NOMO-1 treated with DMSO at 0.1 percent for 48 hours (cell line): ENCODE data around the gene TMEM30B.

Experiments
- DNase-seq: peaks from one replicate; lab custom pipeline; 2025; ENCODE audit not compliant: unreplicated experiment; lab: John Stamatoyannopoulos, UW

Gene TMEM30B

DNA sequence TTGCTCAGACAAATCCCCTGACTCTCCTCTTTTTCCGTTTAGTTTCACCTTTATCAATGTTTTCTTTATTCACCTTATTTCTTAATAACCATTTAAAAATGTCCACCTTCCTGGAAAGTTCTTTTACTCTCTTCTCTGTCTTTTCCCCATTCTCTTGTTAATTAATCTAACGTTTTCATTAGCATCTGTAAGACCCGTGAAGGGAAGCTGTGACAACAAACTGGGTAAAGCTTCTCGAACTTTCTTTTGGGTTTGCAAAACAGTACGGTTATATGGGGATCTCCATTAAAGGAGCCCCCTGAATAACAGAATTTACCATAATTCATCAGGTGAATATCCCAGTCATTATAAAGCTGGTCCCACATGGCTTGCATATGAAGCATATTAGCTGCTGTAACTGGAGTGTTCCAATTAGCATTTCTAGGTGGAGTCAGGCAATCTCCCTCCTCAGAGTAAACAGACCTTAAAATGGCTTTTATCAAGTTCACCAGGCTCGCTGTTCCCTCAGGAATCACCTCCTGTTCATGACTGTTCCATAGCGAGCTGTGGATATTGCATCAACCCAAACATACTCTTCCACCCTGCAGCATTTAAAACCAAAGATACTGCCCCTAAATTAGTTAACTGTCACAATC lies 42.4 kb downstream of the TMEM30B start:
- DNase-seq, result no peak

DNA sequence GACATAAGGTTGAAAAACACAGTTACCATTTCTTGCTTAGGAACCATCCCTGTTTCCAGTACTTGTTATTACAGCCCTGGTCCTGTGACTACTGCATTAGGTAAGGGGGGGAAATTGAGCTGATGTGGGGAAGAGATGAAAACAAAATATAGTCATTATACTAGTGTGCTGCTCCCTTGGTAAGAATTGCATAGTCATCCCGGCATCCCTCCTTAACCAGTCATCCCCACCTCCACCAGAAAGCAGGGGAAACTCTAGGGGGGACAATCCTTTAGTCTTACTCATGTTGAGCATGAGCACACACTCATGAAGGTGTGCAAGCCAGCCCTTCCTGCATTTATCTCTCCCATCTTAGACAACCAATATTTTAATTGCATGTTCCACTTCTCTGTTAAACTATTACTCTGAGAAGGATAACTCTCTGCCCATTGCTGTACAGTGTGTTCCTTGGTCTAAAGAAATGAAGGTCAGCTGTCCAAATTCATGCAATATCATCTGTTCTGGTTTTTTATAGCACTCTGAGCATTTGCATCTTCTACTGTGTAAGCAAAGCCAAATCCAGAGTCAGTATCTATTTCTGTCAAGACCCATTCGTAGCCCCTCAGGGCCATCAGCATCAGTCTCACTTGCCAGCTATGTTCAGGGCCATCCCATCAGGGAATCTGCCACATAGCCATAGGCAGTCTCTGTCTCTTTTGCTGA lies 46.8 kb downstream of the TMEM30B start:
- no peak for DNase-seq

DNA sequence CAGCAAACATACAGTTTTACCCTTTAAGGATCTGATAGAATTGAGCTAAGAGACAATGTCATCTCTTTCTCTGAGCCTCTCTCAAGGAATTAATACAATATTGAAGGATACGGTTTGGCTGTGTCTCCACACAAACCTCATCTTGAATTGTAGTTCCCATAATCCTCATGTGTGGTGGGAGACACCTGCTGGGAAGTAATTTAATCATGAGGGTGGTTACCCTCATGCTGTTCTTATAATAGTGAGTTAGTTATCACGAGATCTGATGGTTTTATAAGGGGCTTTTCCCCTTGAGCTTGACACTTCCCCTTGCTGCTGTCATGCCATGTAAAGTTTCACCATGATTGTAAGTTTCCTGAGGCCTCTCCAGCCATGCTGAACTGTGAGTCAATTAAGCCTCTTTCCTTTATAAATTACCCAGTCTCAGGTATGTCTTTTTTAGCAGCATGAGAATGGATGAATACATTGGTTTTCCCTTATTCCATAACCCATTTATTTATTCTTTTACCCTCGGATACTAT lies 47.6 kb downstream of the TMEM30B start:
- no peak for DNase-seq

DNA sequence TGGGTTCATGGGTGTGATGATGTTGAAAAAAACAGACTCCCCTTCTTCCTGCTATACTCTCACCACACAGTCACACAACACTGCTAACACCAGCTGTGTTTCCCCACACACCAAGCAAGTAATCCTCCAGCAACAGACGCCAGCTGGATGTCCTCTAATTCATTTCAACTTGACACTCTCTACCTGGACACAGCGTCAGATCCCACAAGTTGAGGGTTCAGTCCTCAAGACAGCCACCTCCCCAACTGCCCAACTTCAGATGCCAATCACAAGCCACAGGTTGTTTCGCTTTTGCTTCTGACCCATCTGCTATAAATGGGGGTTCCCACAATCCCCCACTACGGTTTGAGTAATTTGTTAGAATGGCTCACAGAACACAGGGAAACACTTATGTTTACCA lies 49.3 kb downstream of the TMEM30B start:
- DNase-seq, result no peak

DNA sequence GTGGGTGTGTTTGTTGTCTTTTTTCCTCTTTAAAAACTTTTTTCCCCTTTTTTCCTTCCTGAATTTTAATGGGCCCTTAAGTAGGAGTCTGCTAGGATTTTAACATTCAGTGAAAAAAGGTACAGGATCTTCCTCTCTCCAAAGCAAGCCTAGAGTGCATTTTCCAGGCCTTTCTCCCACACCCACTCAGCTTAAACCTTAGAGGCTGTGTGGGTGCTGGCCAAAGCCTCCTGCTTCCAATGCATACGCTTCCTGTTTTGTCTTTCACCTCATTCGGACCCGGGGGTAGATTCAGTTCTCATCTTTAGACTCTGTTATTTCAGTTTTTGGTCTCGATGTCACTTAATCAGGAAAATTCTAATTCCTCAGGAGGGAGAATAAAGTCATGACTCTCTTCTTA lies 51.2 kb downstream of the TMEM30B start:
- no peak for DNase-seq

DNA sequence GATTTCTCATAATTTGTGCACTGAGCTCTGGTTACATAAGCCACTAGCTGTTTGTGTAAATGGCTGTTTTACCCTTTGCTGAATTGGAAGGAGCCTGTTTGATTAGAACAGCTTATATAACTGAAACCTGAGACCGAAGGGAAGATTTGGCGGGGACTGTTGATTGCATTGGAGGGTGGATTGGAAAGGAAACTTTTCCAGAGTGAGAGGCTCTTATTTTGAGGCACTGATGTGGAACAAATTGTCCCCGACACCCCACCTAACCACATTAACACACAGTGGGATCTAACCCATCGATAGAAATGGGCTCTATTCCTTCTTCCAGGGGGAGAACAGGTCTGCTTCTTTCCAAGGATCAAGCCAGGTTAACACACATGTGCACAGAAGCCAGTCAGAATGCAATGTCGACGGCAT lies 51.7 kb downstream of the TMEM30B start:
- no peak for DNase-seq

DNA sequence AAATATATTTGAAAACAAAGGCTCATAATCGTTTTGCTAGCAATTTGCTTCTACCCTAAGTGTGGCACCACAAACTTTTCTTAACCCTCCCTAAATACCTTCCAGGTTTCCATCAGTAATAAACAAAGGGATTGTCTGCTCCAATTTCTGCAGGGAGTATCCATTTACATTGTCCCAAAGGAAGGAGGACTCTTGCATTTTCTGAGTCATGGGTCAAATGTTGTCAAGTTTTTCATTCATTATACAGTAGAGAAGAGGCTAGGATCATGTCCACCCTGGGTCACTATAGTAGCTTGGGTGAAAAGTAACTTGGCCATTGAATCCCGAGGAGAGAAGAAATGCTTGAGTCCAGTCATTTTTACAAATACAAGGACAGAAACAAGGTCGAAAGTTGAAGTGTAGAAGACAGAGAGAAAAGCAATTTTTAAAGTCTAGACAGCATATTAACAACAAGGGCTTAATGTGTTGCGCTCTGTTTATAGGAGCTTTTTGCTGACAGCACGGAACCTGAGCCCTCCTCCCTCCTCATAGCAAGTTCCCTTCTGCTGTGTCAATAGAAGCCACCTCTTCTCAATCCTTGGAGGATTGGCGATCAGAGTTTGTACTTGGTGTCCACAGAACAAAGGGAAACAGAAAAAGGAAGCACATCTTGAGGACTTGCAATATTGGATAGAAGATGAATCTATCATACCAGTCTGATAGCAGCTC lies 53.1 kb downstream of the TMEM30B start:
- no peak for DNase-seq
